GM18909 (cell line): ENCODE results near the gene RNF113A.
A peak's percentile ranks its signal among the peaks of the same experiment; 100 is the strongest.
"Not testable (repeated sequence)": the region's sequence is repeated elsewhere in the genome, so short reads cannot be mapped to it uniquely, and the experiment has no call there.

Experiments
- ATAC-seq: cut with Tn5 transposase; IDR thresholded peaks from one replicate; pipeline ENCODE4 v1.9.1; 2021; ENCODE audit warnings: mild to moderate bottlenecking; ENCODE audit not compliant: unreplicated experiment, poor library complexity

RNF113A gene

DNA sequence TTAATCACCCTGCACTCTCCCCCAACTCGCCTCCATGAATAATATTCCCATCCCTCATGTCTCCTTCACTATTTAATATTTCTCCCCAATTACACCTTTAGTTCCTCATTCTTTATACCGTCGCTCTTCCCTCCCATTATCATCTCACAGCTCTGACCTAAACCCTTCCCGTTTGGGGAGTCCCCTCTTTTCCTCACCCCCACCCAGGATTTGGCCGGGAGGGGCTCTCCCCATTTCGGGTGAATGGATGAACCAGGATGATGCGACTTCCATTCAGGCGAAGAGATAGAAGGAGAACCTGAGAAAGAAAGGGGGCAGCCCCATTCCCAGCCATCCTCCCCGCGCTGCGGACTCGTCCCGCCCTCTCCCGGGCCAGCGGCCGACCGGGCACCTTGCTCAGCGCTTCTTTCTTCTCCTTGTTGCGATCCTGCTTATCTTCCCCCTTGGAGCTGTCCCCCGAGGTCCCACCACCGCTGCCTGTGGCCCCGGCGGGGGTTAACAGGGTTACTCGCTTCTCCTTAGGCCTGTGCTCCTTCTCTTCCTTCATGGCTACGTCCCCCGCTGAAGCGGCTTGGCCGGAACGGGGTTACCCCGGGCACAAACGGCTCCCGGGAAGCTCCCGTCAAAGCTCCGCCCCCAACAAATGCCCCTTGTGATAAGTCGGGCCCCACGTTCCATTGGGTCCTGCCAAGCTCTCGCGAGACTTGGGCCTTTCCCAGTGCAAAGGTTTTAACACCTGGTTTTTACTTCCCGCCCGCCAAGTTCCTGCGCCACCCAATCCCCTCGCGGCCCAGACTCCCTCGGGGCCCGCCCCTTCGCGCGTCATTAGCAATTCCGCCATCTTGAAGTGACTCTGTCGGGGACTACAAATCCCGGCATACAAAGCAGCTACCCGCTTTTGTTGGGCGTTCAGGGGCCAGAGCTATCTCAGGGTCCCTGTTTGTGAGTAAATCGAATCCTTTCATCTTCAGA is 18.9 kb downstream of the RNF113A start, which contains the start of gene UPF3B:
Gene UPF3B, minus strand, starts transcription at position 582 of the 972 bp plus-strand sequence. Its CDS starts 35 bp downstream, at position 547.
- ATAC-seq = peak; percentile 97

DNA sequence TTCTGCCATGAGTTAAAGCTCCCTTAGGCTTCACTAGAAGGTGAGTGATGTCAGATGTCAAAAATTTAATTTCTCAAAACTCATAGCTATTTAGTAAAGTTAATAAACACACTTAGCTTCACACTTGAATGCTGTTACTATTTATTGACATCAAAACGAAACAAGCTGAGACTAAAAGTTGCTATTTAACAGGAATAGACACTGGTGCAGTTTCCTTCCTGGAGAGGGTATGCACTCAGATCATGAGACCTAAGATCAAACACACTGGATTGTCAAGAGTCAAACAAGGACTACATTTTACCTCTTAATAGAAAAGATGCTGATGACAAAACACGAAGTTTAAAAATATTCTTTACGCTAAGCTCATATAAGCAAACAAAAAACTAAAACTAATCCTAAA is 37.6 kb downstream of the RNF113A start:
- ATAC-seq = no peak

DNA sequence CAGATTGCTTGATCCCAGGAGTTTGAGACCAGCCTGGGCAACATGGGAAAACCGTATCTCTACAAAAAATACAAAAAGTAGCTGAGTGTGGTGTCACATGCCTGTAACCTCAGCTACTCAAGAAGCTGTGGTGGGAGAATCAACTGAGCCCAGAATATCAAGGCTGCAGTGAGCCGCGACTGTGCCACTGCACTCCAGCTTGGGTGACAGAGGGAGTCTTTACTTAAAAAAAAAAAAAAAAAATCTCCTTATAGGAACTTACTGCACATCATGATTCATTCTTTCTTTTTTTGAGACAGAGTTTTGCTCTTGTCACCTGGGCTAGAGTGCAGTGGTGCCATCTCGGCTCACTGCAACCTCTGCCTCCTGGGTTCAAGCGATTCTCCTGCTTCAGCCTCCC is 43.1 kb downstream of the RNF113A start:
- no peak for ATAC-seq

DNA sequence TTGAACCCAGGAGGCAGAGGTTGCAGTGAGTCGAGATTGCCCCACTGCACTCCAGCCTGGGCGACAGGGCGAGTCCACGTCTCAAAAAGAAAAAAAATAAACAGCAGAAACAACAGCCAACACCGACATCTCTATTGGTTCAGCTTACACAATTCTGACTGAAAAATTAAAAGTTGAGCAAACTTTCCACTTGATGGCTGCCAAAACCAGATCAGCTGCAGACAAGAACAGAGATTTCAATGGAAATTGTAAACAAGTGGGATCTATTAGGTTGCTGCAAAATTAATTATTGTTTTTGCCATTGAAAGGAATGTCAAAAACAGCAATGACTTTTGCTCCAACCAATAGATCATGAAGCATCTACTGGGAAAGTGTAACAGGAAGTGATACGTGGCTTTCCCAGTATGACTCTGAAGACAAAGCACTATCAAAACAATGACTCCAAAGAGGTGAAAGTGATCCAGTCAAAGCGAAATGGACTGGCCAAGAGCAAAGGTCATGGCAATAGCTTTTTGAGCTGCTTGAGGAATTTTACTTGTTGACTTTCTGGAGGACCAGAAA is 45.1 kb downstream of the RNF113A start:
- no peak for ATAC-seq

DNA sequence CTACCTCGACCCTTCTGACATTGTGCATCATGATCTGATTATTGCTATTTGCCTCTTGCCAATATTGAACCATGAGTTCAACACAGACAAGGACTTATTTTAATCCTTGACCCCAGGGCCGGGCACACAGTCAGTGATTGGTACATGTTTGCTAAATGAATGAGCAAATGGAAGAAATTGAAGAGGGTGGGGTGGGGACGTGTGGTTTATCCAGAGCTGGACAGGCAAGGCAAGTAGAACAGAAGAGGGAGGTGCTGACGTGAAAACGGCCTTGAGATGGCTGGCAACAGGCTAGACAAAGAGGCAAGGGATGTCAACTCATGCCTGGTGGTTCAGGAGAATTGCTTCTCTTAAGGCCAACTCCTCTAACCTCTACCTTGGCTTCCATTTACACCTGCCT is 47.3 kb downstream of the RNF113A start:
- ATAC-seq = not testable (repeated sequence)

DNA sequence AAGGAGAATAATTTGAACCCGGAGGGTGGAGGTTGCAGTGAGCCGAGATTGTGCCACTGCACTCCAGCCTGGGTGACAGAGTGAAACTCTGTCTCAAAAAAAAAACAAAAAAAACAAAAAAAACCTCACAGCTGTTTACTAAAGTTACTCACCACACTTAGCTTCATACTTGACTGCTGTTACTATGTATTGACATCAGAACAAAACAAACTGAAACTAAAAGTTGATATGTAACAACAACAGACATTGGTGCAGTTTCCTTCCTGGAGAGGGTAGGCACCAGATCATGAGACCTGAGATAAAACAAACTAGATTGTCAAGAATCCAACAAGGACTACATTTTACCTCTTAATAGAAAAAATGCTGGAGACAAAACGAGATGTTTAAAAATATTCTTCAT is 49.8 kb downstream of the RNF113A start:
- peak; percentile 96 for ATAC-seq
